HT-29 (cell line): ENCODE data around the gene IL6ST. TPM values are rescaled to one million over a fixed set of nuclear protein-coding genes. Genes with fewer than 3 reads are reported as not detected.

Experiments
- DNase-seq: peaks from one replicate; pipeline ENCODE4 v3.0.0-alpha.2; 2015; ENCODE audit warnings: low spot score
- total RNA-seq: library from RNA; depleted of rRNA; stranded (reverse); fragments of >200 nt; shearing (Covaris generic); gene quantifications from 2 replicates; pipeline ENCODE4 v1.2.3, GENCODE V29; 2014

IL6ST gene
- total RNA-seq, 1 experiment from 2014 or later = 17.7 TPM

- peak; percentile 23 for DNase-seq
These were observed 74.0 kb downstream of the IL6ST start for GRCh38 chr5:55920784-55921183.

- no peak for DNase-seq
These were observed 75.1 kb downstream of the IL6ST start for GRCh38 chr5:55919625-55920024.

- DNase-seq = no peak
These were observed 76.4 kb downstream of the IL6ST start for GRCh38 chr5:55918087-55919035.

- no peak for DNase-seq
These were observed 77.2 kb downstream of the IL6ST start for GRCh38 chr5:55917402-55918086.

GRCh38 chr5:55916986-55917385, 77.8 kb downstream of the IL6ST start:
- DNase-seq = no peak

GRCh38 chr5:55915783-55916182, 79.0 kb downstream of the IL6ST start:
- no peak for DNase-seq

- no peak for DNase-seq
These were observed 79.8 kb downstream of the IL6ST start for GRCh38 chr5:55914971-55915370.

GRCh38 chr5:55913466-55914413, 81.0 kb downstream of the IL6ST start:
- DNase-seq = no peak

- no peak for DNase-seq
These were observed 82.7 kb downstream of the IL6ST start for GRCh38 chr5:55911784-55912653.

GRCh38 chr5:55908804-55909203, 86.0 kb downstream of the IL6ST start:
- no peak for DNase-seq

GRCh38 chr5:55907927-55908326, 86.8 kb downstream of the IL6ST start:
- no peak for DNase-seq

- no peak for DNase-seq
These were observed 89.5 kb downstream of the IL6ST start for GRCh38 chr5:55905251-55905650.

GRCh38 chr5:55904152-55904551, 90.6 kb downstream of the IL6ST start:
- no peak for DNase-seq

GRCh38 chr5:55903121-55903701, 91.6 kb downstream of the IL6ST start:
- DNase-seq = no peak

- no peak for DNase-seq
These were observed 92.1 kb downstream of the IL6ST start for GRCh38 chr5:55902696-55903095.

- no peak for DNase-seq
These were observed 94.0 kb downstream of the IL6ST start for GRCh38 chr5:55900776-55901175.

- no peak for DNase-seq
These were observed 94.7 kb downstream of the IL6ST start for GRCh38 chr5:55900068-55900467.

GRCh38 chr5:55899344-55899743, 95.4 kb downstream of the IL6ST start:
- no peak for DNase-seq

- no peak for DNase-seq
These were observed 96.9 kb downstream of the IL6ST start for GRCh38 chr5:55897905-55898304.

GRCh38 chr5:55897206-55897894, 97.4 kb downstream of the IL6ST start:
- no peak for DNase-seq
